Measurements from ENCODE around the gene TBC1D10A.

The TBC1D10A gene

DNA sequence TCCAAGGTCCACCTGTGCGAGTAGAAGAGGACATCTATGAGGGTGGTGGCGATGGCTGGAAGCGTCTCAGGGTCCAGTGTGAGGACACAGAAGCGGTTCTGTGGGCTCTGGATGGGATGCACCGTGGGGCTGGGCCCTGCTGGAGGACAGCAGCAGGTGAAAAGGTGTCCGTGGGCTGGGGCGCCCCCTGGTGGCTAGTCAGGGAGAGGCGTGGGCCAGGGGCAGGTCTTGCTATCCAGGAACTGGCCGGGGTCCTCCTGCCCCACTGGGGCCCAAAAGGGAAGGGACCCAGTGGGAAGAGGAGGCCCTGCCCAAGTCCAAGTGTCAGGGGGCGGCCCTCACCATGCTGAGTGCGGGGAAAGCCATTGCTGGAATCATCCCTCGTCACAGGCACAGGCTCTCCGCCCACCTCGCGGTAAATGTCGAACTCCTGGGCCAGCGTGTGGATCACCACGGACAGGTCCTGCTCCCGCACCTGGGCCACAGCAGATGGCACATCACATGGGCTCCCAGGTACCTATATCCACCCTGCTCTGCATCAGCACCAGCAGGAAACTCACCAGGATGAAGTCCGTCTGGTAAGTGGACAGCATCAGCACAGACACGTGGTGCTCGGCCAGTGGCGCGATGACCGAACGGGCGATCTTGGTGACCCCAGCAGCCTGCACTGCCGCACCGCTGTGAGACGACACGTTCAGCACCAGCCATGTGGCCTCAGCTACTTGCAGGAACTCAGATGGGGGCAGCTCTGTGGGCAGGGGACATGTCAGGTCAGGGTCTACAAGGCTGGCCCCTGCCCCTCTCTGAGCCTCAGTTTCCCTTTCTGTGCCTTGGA is 39.7 kb downstream of the TBC1D10A start:
- FAIRE-seq (peak; percentile 74), DNase-seq (ENCODE audit: low spot score) (peak; percentile 82)

DNA sequence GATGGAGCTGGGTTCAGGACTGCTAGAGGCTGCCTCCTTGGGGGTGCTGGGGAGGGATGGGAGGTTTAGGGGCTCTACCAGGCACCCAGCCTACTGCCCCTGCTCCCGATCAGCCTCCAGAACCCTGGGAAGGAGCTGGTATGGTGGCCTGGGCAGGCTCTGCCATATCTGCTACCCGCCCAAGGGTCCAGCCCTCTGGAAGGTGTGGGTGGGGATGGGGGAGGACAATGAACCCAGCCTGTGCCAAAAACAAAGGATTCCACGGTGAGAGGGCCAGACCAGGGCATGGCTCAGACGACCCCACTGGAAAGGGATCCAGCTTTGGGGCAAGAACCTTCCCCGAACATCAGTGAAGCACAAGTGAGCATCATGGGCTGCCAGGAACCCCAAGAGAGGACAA is 40.4 kb downstream of the TBC1D10A start:
- DNase-seq (ENCODE audit: low spot score): no peak
- no peak for FAIRE-seq

DNA sequence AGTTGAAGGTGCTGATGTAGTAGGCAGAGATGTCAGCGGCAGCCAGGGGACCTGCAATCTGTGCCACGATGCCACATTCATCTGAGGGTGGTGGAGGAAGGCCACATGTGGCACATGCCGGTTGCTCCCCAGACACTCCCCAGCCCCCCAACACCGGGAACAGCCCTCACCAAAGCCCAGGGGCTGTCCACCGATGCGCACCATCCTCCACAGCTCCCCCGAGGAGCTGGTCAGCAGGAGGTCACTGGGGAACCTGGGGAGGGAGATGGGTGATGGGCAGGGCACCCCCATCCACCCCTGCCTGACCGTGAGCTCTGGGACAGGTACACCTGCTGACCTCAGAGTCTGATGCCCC is 40.9 kb downstream of the TBC1D10A start:
- no peak for DNase-seq (ENCODE audit: low spot score)
- no peak for FAIRE-seq

DNA sequence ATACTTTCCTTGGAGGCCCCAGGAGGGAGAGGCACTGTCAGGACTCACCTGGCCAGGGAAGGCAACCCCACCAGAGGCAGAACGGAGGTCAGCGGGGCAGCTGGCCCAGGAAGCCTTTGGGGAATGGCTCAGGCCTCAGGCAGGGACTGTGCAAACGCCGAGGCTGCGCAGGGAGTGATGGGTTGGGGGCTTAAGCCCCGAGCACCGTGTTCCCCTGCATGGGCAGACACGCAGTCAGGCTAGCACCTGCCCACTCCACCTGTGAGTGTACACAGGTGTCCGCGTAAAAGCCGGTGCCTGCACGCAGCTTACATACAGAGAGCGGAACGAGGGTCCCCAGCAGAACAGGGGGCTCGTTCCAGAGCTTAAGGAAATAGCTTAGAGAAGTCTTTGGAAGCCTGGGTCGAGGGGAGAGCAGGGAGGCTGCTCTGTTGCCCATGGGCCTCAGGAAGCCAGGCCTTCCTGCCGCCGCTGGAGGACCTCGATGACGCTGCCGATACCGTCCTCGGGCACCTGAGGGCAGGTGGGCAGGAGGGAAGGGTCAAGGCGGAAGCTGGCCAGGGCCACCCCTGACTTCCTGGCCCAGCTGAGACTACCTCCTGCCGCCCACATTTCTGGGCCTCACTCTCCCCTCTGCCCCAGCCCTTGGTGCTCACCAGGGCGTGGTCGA is 41.4 kb downstream of the TBC1D10A start:
- DNase-seq (ENCODE audit: low spot score) (no peak), FAIRE-seq (no peak)

DNA sequence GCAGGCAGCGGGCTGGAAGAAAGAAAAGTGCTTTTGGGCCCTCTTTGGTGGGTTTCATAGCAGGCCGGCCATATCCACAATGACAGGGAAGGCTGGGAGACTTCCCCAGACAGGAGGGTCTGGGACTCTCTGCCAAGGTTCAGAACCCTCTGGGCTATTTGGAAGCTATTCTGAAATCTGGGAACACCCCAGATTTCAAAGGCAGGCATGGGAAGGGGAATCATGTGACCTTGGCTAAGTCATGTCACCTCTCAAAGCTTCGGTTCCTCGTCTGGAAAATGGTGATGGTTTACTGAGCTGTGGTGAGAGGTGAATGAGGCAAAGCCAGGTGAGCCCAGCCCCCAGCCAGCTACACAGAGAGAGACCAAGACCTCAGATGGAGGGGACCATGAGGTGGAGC is 42.1 kb downstream of the TBC1D10A start:
- DNase-seq (ENCODE audit: low spot score): no peak
- FAIRE-seq: no peak

DNA sequence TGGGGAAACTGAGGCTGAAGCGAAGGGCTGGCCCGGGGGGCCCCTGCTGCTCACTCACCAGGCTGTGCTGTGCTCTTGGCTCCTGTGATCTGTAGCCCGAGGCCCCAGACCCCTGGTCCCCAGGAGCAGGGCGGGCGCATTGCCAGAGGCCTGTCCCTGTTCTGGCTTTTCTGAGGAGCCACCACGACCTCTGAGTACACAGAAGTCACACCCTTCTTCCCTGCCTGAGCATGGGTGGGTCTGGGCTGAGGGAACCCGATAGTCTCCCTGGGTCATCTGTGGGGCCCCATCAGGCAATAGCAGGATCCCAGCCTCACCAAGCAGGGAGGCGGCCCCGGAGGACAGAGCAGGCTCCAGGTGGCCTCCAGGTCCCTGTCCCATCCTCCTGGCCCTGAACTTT is 42.6 kb downstream of the TBC1D10A start:
- DNase-seq (ENCODE audit: low spot score): no peak
- FAIRE-seq: no peak

DNA sequence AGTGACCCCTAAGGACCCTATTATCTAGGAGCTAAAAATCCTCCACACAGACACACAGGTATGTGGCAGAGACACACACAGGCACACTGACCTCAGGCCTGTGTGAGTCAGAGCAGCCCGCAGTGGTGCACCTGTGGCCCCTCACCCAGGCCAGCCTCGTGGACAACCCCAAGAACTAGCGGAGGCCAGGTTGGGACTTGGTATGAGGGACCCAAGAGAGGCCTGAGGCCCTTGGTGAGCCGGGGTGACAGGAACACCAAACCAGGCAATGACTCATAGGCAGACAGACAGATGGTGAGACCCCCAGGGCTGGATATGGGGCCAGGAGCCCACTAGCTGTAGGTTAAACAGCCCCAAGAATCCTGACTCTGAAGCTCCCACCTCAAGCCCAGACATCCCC is 43.4 kb downstream of the TBC1D10A start:
- FAIRE-seq: no peak
- no peak for DNase-seq (ENCODE audit: low spot score)

DNA sequence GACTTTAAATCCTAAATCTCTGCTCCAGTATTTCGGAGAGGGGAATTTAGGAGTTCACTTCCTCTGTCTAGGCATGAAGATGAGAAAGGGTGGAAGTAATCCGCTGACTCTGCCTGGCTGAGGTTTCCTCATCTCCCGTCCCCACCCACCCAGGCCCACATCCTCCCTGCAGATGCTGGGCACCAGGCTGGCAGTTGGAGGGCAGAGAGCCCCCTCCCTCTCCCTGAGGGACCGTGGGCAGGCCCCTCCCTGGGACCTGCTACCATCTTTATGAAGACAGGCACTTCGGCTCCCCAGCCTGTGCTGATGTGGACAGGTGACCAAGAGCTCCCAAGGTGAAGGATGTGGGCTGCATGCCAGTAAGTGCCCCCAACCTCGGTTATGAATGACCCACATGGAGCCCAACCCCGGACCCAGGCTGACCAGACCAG is 44.1 kb downstream of the TBC1D10A start:
- FAIRE-seq: no peak
- no peak for DNase-seq (ENCODE audit: low spot score)

DNA sequence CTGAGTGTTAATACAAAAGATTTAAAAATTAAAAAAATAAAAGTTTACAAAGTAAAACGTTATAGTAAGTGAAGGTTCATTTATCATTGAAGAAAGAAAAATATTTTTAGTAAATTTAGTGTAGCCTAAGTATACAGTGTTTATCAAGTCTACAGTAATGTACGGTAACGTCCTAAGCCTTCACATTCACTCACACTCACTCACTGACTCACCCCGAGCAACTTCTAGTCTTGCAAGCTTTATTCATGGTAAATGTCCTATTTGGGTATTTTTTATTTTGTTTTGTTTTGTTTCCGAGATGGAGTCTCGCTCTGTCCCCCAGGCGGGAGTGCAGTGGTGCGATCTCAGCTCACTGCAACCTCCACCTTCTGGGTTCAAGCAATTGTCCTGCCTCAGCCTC is 46.2 kb downstream of the TBC1D10A start:
- DNase-seq (ENCODE audit: low spot score) (no peak), FAIRE-seq (no peak)

DNA sequence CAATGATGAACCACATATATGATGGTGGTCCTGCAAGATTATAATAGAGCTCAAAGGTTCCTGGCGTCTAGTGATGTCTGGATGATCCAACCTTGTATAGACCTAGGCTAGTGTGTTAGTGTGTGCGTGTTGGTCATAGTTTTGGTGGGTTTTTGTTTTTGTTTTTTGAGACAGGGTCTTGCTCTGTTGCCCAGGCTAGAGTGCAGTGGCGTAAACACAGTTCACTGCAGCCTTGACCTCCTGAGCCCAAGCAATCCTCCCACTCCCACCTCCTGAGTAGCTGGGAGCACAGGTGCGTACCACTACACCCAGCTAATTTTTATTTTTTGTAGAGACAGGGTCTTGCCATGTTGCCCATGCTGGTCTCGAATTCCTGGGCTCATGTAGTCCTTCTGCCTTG is 46.8 kb downstream of the TBC1D10A start:
- FAIRE-seq: peak; percentile 46
- no peak for DNase-seq (ENCODE audit: low spot score)

DNA sequence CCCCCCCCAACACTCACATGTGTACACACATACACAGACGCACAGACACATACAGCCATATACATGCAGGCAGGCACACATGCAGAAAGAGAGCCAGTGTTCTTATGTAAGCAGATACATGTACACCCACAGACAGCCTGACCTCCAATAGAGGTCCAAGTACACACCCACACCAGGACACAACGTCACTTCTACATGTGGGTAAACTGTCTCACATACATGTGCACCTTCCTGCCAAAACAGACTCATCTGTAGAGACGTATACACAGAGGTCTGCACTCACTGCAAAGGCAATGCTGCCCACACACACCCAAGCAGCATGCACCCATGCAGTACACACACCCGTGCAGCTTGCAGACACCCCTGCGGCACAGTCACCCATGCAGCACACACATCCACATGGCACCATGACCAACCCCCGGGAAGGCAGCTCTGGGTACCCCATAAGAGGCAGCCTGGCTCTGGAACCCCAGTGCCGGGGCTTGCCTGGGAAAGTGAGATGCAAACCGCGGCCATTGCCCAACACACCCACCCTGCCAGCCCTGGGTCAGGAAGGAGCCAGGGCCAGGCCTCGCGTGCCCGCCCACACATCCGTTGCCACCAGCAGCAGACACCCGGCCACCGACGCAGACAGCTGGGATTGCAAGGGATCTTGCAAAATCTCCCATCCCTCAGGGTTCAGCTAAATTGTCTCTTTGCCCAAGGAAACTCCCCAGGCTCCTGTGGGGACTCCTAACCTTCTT is 47.5 kb downstream of the TBC1D10A start:
- DNase-seq (ENCODE audit: low spot score) (no peak), FAIRE-seq (peak; percentile 85)

DNA sequence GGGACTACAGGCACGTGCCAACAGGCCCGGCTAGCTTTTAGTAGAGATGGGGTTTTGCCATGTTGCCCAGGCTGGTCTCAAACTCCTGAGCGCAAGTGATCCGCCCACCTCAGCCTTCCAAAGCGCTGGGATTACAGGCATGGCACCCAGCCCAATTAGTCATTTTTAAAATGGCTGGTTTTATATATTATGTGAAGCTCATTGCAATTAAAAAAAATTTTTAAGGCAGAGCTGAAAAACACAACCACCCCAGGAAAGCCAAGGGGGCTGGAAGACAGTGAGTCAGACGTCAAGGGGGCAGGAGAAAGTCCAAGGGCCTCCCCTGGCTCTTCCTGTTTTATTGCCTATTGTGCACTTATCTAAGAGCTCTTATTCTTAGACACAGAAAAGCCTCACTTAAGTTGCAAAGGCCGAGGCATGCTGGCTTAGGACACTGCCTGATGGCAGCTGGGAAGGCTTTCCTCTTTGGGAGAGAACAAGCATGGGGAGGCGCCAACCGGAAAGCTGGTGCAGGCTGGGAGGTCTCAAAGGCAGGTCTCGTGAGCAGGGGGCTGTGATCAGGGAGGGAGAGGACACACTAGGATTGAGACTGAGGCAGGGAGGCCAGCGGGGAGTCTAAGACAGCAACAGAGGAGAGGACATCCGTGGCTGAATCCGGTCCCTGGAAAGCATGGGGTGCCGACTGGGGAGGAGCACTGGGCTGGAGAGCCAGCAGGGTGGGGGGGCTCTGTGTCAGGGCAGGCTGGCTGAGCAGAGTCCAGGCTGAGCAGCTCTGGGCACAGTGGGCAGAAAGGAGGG is 49.0 kb downstream of the TBC1D10A start:
- FAIRE-seq (peak; percentile 87), DNase-seq (ENCODE audit: low spot score) (no peak)

DNA sequence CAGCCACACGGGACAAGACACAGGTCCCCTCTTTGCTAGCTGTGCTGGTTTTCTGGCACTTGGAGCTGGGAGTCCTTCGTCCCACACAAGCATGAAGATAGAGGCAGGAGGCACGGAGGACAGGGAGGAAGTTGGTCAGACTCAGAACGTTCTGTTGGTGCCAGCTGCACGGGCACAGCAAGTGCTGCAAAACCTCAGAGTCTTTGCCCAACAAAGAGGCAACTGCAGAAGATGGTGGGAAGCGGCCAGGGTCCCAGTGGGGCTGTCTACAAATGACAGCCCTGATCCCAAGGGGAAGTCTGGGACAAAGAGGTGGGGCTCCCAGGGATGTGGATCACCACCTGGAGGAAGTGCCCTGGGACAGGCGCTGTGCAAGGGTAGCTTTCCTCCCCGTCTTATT is 50.7 kb downstream of the TBC1D10A start:
- no peak for FAIRE-seq

DNA sequence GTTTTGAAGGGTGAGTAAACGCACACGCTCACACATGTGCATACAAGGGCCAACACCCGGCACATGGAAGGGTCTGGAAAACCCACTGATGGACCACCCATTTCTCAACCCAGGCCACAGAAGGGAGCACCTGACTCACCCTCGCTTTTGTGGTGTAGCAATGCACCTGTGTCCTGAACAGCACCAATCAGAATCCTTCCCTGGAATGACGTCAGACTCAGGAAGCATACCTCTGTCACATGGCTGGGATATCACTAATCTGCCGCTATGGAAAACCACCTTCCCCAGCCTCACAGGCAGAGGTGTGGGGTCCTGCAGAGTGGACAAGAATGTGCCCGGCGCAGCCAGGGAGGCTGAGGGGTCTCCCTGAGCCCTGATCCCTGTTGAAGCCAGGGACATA is 51.1 kb downstream of the TBC1D10A start:
- DNase-seq (ENCODE audit: low spot score) (no peak), FAIRE-seq (peak; percentile 5)

More for the DNA sequence above, 50.7 kb downstream of the TBC1D10A start:
- DNase-seq (ENCODE audit: low spot score): no peak

DNA sequence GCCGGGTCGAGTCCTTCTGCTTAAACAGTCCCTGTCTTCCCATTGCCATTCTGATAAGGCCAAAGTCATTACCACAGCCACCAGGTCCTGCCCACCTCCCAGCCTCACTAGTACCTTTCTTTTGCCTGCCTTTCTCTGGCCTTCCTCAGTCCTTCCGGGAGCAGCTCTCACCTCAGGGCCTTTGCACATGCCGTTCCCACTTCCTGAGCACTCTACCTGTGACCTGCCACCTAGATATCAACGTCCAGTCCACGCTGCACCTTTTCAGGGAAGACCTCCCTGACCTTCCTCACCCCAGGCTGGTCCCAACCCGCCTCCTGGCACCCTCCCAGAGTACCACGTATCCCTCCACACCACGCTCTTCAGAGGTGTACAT is 52.3 kb downstream of the TBC1D10A start:
- no peak for DNase-seq (ENCODE audit: low spot score)
- FAIRE-seq: no peak

DNA sequence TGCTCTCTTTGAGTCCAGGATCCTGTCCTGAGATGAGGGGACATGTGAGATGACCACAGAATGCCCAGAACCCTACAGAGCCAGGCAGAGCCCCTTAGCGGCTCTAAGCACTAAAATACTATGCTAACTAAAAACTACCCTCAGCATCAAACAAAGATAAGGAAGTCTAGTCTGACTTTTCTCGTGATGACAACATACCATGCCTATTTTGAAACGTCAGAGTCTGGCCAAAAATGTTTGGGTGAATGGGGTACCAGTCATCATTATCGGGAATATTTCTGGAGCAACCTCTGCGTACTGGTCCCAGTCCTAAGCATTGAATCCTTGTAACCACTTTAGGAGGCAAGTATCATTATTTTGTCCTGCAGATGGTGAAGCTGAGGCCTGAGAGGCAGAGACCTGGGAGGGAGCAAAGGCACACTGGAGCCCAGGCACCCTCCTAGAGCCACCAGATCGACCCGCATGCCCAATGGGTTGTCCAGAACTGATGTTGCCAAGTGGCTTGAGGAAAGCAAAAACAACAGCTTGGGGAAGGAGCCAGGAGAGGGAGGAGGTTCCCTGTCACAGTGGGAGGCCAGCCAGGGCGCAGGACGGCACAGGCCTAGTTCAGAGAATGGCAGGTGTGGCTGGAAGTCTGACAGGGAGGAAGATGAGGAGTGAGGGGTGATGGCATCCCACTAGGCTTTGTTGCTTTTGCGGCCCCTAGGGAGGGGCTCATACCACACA is 52.9 kb downstream of the TBC1D10A start:
- DNase-seq (ENCODE audit: low spot score) (no peak), FAIRE-seq (no peak)

DNA sequence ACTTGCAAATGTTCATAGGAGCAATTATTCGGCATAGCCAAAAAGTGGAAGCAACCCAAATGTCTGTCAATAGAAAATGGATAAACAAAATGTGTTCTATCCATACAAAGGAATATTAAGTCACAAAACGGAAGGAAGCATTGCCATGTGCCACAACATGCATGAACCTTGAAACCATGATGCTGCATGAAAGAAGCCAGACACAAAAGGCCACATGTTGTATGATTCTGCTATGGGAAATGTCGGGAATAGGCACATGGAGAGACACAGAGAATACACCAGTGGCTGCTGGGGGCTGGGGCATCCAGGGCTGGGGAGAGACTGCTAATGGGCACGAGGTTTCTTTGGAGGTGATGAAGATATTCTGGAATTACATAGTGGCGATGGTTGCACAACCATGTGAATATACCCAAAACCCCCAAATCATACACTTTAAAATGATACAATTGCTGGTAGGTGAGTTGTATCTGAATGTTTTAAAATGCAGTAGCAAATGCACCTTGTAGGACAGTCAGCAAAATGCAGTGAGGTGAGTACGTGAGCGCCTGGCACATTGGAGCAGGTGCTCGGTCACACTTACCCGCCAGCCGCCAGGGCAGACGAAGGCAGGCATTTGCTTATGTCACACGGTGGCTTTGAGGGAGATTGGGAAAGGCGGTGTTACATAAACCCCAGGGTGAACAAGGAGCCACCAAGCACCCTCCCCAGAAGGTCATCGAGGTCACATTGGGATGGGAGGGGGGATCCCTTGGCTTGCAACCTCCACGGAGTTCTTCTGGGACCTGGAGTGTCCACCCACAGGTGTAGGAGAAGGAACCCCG is 53.8 kb downstream of the TBC1D10A start:
- FAIRE-seq (no peak), DNase-seq (ENCODE audit: low spot score) (no peak)

DNA sequence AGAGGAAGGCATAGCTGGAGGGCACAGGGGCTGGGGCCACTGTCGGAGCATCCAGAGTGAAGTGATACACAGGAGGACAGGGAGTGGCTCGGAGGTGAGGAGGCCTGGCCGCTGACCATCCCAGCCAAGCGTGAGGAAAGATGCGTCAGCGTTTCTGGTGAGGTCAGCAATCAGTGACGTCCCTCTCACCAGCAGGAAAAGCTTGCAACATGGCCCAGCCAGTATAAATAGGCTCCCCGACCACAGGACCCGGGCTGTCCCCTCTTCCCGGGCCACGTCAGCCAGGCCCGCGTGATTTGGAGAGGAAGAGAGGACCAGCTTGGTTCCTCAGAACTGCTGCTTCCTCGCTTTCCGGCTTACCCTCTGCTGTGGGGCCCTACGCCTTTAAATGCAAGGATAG is 55.9 kb downstream of the TBC1D10A start:
- no peak for FAIRE-seq
- no peak for DNase-seq (ENCODE audit: low spot score)

DNA sequence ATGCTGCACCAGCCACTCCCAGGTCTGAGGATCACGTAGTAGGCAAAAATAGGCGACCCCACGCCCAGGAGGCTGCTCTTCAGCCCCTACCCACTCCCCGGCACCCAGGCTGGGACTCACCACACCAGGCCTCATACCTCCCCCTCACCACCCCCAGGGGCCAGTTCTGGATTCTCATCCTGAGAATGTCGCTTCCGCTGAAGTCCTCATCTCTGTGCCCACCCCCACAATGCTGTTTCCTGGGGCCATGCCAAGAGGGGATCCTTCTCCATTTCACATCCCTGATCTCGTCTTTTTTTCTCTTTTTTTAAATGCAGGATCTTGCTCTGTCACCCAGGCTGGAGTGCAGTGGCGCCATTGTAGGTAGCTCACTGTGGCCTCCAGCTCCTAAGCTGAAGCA is 58.4 kb downstream of the TBC1D10A start:
- FAIRE-seq: no peak

More for the DNA sequence above, 58.4 kb downstream of the TBC1D10A start:
- DNase-seq (ENCODE audit: low spot score): no peak
